ENCODE measurements around the gene ETV3. TPM values are rescaled to one million over a fixed set of nuclear protein-coding genes. Genes with fewer than 3 reads are reported as not detected.

ETV3 gene
- polyA plus RNA-seq, 4 donors: 25.4 to 29.1 (median 27.7) TPM

DNA sequence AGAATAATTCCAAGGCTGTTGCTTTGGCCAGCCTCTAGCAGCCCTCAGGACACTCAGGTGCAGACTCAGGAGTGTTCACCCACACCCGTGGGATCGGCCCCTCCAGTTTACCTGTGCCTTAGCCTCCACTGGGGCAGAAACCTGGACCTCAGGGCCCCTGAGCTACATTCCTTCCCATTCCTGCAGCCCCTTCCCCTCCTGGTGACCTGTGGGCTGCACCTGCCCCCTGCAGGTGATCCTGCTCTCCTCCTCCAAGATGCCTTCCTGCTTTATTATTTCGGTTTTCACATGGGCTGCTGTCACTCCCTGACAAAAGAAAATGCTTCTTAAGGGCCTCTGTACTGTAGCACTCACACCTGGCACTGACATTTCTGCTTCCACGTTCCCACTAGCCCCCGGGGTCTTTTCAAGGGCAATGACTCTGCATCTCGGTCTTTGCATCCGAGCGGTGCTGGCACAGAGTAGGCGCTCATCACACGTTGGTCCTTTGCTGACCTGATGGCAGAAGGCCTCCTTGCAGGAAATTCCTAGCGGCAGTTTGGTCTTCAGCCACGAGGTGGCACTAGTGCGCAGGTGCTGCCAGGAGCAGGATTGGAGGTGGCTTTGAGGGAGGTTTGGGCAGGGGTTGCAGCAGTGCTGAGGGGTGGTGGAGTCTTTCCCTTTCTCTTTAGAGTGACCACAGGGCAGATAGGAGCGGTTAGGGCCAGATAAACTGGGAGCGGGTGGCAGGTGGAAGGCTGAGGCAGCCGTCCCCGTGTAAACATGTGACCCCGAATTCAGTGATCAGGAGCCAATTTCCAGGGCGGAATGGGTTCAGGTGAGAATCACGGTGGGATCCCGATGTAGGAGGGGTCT is 25.3 kb upstream of the ETV3 start:
- DNase-seq (ENCODE audit: low read depth in 4 of 4, low spot score in 3 of 4): peak; percentile 41 to 56 (median 52)

DNA sequence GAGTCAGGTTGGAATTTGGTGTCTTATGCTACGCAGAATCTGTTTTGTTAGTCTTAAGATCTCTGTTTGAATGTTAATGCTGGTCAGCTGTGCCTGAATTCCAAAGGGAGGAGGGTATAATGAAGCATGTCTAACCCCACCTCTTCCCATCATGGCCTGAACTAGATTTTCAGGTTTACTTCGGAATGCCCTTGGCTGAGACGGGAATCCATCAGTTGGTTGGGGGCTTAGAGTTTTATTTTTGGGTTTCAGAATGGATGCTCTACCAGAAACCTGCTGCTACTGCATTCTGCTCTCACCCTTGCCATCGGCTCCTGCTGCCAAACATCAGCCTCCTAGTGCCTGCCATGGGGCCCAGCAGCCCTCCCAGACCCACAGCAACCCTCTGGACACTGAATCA is 24.1 kb upstream of the ETV3 start:
- DNase-seq (ENCODE audit: low read depth in 4 of 4, low spot score in 3 of 4): peak in 1 of 4 donors; percentile 39

DNA sequence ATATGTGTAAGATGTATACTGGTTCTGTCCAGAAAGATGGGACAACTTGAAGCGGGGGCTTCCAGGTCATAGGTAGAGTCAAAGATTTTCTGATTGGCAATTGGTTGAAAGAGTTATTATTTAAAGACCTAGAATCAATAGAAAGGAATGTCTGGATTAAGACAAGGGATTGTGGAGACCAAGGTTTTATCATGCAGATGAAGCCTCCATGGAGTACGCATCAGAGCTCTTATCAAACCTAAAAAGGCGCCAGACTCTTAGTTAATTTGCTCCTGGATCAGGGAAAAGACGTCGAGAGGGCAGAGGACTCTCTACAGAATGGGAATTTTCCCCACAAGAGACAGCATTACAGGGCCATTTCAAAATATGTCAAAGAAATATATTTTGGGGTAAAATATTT is 23.7 kb upstream of the ETV3 start:
- DNase-seq (ENCODE audit: low read depth in 4 of 4, low spot score in 3 of 4): no peak

- no peak for DNase-seq (ENCODE audit: low read depth in 4 of 4, low spot score in 3 of 4)
Observed at GRCh38 chr1:157158967-157159366, 20.8 kb upstream of the ETV3 start.

DNA sequence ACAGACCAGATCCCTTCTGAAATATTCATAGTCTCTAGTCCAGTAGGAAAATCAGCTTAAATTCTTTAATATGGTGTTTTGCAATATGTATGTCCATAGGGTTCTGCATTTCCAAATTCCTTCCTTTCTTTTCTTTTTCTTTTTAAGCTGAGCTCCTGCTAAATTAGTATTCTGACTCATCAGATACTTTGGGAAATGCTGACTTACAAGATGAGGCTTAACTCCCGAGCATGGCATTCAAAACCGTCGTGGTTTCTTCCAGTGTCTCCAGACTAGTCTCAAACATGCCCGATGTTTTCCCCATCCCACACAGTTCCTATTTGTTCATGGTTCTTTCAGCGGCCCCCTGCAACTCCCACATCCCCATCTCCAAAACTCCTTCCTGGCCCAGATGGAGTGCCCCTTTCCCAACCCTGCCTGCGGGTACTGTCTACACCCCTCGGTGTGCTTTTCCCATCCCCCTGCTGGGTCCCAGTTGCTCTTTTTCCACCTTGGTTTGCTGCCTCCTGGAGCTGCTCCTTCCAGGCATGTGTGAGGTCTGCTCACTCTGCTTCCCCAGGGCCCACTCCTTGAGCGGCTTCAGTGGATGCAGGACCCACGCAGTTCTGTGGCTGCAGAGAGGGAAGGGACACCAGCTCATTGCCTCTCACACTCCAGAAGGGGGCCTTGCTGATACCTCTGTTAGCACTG is 19.5 kb upstream of the ETV3 start:
- DNase-seq (ENCODE audit: low read depth in 4 of 4, low spot score in 3 of 4): no peak

DNA sequence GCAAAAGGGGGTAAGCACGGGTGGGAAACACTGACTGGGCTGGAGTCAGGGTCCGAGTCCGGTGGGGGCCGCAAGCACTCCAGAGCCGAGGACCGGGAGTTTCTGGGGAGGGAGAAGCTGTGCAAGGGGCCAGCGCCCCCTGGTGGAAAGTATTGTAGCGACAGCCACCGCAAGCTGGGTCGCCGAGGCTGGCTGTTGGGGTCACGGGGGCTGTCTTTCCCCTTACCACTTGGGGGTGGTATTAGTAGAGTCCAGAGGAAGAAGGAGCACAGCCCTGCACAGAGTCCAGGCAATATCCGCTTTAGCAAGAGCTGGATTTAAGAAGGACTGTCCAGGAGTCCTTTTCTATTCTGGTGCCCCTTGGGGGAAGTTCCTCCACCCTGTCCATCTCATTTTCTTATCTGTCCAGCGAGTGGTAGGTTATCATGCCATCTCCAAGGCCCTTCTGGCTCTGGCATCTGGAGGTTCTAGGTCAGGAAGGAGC is 17.9 kb upstream of the ETV3 start:
- peak in 3 of 4 donors; percentile 29 to 51 (median 50) for DNase-seq (ENCODE audit: low read depth in 4 of 4, low spot score in 3 of 4)

GRCh38 chr1:157155658-157156057 is 17.5 kb upstream of the ETV3 start:
- DNase-seq (ENCODE audit: low read depth in 4 of 4, low spot score in 3 of 4): no peak

- peak in 1 of 4 donors; percentile 51 for DNase-seq (ENCODE audit: low read depth in 4 of 4, low spot score in 3 of 4)
Observed at GRCh38 chr1:157154940-157155514, 16.8 kb upstream of the ETV3 start.

GRCh38 chr1:157154291-157154690 is 16.1 kb upstream of the ETV3 start:
- DNase-seq (ENCODE audit: low read depth in 4 of 4, low spot score in 3 of 4): no peak

DNA sequence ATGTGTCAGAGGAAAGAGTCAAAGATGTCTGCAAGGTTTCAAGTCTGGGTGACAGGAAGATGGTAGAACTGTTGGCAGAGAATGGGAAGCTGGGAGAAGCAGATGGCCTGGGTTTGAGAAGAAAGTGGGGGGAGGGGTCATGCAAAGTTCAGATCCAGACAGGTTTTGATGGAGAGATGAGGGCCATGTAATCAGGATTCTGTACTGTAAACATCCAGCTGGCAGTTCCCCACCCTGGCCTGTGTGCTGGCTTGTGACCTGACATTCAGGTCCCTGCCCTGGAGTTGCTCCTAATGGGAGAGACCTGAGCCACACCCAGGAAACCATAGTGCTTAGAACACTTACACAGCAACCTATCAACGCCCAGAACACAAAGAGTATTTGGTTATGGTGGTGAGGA is 15.6 kb upstream of the ETV3 start:
- DNase-seq (ENCODE audit: low read depth in 4 of 4, low spot score in 3 of 4): no peak

- DNase-seq (ENCODE audit: low read depth in 4 of 4, low spot score in 3 of 4): no peak
Observed at GRCh38 chr1:157152510-157152909, 14.3 kb upstream of the ETV3 start.

GRCh38 chr1:157151506-157151905 is 13.3 kb upstream of the ETV3 start:
- no peak for DNase-seq (ENCODE audit: low read depth in 4 of 4, low spot score in 3 of 4)

DNA sequence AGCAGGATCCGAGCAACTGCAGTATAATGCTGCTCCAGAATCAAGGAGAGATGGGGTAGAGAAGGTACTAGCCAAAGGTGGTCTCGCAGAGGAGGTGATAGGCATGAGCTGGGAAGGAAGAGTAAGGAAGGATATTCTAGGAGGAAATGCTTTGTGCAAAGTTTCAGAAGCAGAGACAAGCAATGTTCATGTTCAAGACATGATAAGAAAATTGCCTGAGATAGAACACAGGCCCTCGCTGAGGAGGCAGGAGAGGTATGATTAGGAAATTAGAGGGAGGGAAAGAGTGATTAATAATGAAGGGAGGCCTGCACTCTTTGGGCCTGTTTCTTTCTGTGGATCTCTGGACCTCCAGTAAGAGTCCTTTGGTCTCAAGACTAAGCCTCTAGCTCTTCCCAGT is 12.9 kb upstream of the ETV3 start:
- DNase-seq (ENCODE audit: low read depth in 4 of 4, low spot score in 3 of 4): no peak

- DNase-seq (ENCODE audit: low read depth in 4 of 4, low spot score in 3 of 4): no peak
Observed at GRCh38 chr1:157150631-157151030, 12.4 kb upstream of the ETV3 start.

DNA sequence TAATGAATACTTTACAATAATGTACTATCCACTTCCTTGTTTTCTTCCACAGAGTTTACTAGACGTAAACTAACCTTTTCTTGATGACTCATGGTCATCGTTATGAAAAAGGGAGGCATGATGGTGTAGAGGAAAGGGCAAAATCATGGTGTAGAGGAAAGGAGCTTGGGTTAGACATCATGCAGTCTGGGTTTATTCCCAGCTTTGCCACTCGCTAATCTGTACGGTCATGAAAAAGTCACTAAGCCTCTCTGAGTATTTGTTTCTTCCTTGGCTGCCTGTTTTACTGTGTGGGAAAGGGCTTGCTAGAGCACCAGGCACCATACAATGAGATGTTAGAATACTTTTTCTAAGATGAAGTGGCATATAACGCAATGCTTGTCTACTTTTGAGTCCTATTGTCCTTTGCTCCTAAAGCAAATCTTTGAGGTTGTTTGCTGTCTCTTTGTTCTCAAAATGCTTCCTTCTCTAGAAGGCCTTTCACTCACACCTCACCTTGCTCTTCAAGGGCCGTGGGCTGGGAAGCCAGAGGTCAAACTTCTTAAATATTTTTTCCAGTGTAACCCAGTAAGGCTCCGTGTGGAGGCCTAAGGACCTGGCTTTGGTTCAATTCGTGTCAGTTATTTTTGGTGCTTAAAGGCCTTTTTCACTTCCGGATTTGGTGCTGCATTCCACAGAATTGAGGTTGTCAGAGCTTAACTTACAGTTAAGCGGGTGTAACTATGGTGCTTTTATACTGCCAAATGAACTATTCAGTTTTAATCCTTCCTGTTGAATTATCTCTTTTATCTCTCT is 9.9 kb upstream of the ETV3 start:
- no peak for DNase-seq (ENCODE audit: low read depth in 4 of 4, low spot score in 3 of 4)

DNA sequence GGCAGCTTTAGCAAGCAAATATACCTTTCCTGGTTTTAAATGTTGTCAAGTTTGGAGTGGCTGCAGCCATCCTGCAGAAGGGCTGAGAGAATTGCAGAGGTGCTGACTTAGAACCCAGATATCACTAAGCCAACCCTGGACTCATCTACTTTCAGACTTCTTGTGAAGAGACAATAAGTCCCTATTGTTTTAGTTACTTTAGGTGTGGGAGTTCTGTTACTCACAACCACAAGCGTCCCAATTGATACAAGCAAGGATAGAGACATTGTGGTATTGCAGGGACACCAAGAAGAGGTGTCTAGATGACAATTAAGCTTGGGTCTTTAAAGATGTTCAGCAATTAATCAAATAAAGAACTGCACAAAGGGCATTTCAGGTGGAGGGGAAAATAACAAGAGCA is 8.8 kb upstream of the ETV3 start:
- no peak for DNase-seq (ENCODE audit: low read depth in 4 of 4, low spot score in 3 of 4)

- no peak for DNase-seq (ENCODE audit: low read depth in 4 of 4, low spot score in 3 of 4)
Observed at GRCh38 chr1:157146244-157146643, 8.0 kb upstream of the ETV3 start.

DNA sequence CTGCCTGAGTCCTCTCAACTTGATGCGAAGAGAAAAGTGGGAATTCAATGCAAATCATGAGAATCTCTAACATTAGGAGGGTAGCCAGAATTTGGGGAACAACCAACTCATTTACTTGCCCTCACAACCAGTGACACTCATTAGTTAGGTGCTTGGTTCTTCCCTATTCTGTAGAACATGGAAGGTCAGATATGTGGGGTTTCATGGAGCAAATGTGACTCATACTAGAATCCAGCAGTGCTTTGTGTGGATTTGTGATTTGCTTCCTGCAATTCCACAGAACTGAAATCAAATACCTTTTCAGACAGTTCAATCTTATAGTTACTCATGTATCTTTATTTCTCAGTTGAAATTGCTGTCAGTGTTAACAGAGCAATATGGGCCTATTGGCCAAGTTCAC is 6.9 kb upstream of the ETV3 start:
- DNase-seq (ENCODE audit: low read depth in 4 of 4, low spot score in 3 of 4): no peak

- no peak for DNase-seq (ENCODE audit: low read depth in 4 of 4, low spot score in 3 of 4)
Observed at GRCh38 chr1:157144509-157144908, 6.3 kb upstream of the ETV3 start.

DNA sequence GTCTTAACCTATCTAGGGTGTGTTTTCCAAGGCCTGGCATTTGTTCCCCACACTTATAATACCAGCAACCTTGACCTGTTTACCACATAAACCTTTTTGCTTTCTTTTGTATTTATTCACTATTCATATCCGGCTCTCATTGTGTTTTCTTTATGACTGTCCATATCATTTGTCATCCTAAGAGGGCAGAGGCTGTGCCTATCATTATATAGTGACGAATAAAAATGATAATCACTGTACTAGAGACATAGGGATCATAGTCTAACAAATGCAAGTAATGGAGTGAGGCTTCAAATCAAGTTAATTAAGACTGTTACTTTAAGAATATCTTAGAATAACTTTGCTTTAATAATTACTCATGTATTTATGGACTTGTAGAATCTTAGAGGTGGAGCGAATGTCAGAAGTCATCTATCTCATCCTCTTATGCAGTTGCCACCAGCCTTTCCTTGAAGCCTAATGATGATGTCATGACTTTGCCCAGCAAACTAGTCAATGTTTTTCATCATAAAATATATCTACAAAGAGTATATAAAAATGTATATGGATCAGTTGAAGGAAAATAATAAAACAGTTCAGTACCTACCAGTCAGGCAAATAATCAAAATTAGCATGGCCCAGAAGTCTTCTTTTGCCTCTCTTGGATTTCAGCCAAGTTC is 4.7 kb upstream of the ETV3 start:
- no peak for DNase-seq (ENCODE audit: low read depth in 4 of 4, low spot score in 3 of 4)

Data from left renal pelvis (tissue), 4 donors.